Neural progenitor cell (in vitro differentiated cells): Measurements from ENCODE around the gene SLC29A1. TPM values are rescaled to one million over a fixed set of nuclear protein-coding genes. Genes with fewer than 3 reads are reported as not detected.

ENCODE experiments used
- DNase-seq: peaks from one replicate; pipeline ENCODE4 v3.0.0-alpha.2; 2016; ENCODE audit warnings: low spot score
- H2AFZ ChIP-seq: fragments of 200-600 bp; sonication (generic); replicated peaks from 2 replicates; pipeline ENCODE4 v1.6.1; 2016; ENCODE audit warnings: antibody characterized with exemption
- H3F3A ChIP-seq: fragments of 200-600 bp; sonication (generic); 2 replicates; pipeline ENCODE4 v1.6.1; 2016; ENCODE audit warnings: antibody characterized with exemption, low read depth
- H3K27ac ChIP-seq: fragments of 200-600 bp; sonication (generic); 2 replicates; pipeline ENCODE4 v1.5.1; 2016; ENCODE audit warnings: mild to moderate bottlenecking
- H3K27me3 ChIP-seq: fragments of 200-600 bp; sonication (generic); 2 replicates; pipeline ENCODE4 v1.6.1; 2016; ENCODE audit warnings: mild to moderate bottlenecking, moderate library complexity
- H3K36me3 ChIP-seq: fragments of 200-600 bp; sonication (generic); 2 replicates; pipeline ENCODE4 v1.5.1; 2016
- H3K4me1 ChIP-seq: fragments of 200-600 bp; sonication (generic); 2 replicates; pipeline ENCODE4 v1.6.1; 2016; ENCODE audit warnings: mixed run types
- H3K4me2 ChIP-seq: fragments of 200-600 bp; sonication (generic); 2 replicates; pipeline ENCODE4 v1.6.1; 2016
- H3K4me3 ChIP-seq: fragments of 200-600 bp; sonication (generic); 2 replicates; pipeline ENCODE4 v1.5.1; 2016
- H3K79me2 ChIP-seq: fragments of 200-600 bp; sonication (generic); 2 replicates; pipeline ENCODE4 v1.6.1; 2016; ENCODE audit warnings: low read depth
- H3K9ac ChIP-seq: fragments of 200-600 bp; sonication (generic); 2 replicates; pipeline ENCODE4 v1.6.1; 2016
- H3K9me3 ChIP-seq: fragments of 200-600 bp; sonication (generic); 2 replicates; pipeline ENCODE4 v1.5.1; 2016; ENCODE audit warnings: low read depth
- H4K20me1 ChIP-seq: fragments of 200-600 bp; sonication (generic); 2 replicates; pipeline ENCODE4 v1.6.1; 2016; ENCODE audit warnings: low read depth
- H3K27ac Mint-ChIP-seq: 3 replicates; pipeline ENCODE4 v1.8.0; 2021; ENCODE audit warnings: mixed read lengths
- H3K27me3 Mint-ChIP-seq: 2 replicates; pipeline ENCODE4 v1.8.0; 2022; ENCODE audit warnings: low read depth, mild to moderate bottlenecking, inconsistent platforms, moderate library complexity, mixed read lengths; ENCODE audit not compliant: insufficient read depth
- H3K36me3 Mint-ChIP-seq: 3 replicates; pipeline ENCODE4 v1.8.0; 2021; ENCODE audit warnings: mixed read lengths
- H3K4me1 Mint-ChIP-seq: 3 replicates; pipeline ENCODE4 v1.8.0; 2021; ENCODE audit warnings: mixed read lengths
- H3K4me3 Mint-ChIP-seq: 3 replicates; pipeline ENCODE4 v1.8.0; 2021; ENCODE audit warnings: mild to moderate bottlenecking, moderate library complexity, mixed read lengths
- H3K9me3 Mint-ChIP-seq: 3 replicates; pipeline ENCODE4 v1.8.0; 2020; ENCODE audit warnings: mixed read lengths
- CTCF ChIP-seq: fragments of 200-600 bp; sonication (generic); IDR thresholded peaks from 2 replicates; pipeline ENCODE4 v1.5.1; 2017; ENCODE audit warnings: antibody characterized with exemption, mild to moderate bottlenecking
- EZH2 ChIP-seq: fragments of 200-600 bp; sonication (generic); IDR thresholded peaks from 2 replicates; pipeline ENCODE4 v1.6.1; 2017; ENCODE audit warnings: antibody characterized with exemption, mild to moderate bottlenecking, moderate library complexity
- EZH2phosphoT487 ChIP-seq: fragments of 200-600 bp; sonication (generic); IDR thresholded peaks from 2 replicates; pipeline ENCODE4 v1.6.1; 2017; ENCODE audit warnings: antibody characterized with exemption
- total RNA-seq: library from RNA; depleted of rRNA; stranded (reverse); fragments of >200 nt; gene quantifications from 2 replicates; pipeline ENCODE4 v1.2.3, GENCODE V29; 2015; ENCODE audit warnings: low replicate concordance

The SLC29A1 gene
- total RNA-seq, 1 donor from 2014 or later, result 34.8 TPM

- Histone ChIP-seq H3K4me3 (no peak overlapping the region), H3K27me3 (no peaks in the 10 kb centered on the region), H3K9me3 (no peaks in the 10 kb centered on the region), H3K27ac (no peak overlapping the region), H3K36me3 (no peaks in the 10 kb centered on the region), H3F3A (peaks cover 34% of the 10 kb centered on the region), H3K4me2 (no peak overlapping the region), H4K20me1 (no peaks in the 10 kb centered on the region), H3K4me1 (peaks cover 8% of the 10 kb centered on the region), H3K9ac (no peak overlapping the region), H3K79me2 (no peaks in the 10 kb centered on the region), H2AFZ (no peak overlapping the region)
- Mint-ChIP-seq H3K36me3 (no peaks in the 10 kb centered on the region), H3K4me1 (peaks cover 29% of the 10 kb centered on the region), H3K9me3 (no peaks in the 10 kb centered on the region), H3K4me3 (peak overlapping the region; percentile 80), H3K27me3 (peaks cover 3% of the 10 kb centered on the region), H3K27ac (no peak overlapping the region)
- no peak for TF ChIP-seq CTCF
- no peak for TF ChIP-seq EZH2phosphoT487
- TF ChIP-seq EZH2, result no peak
- DNase-seq, result no peak
Observed at GRCh38 chr6:44238687-44239350, 15.4 kb downstream of the SLC29A1 start.

- H3K4me3 Mint-ChIP-seq, result peak overlapping the region; percentile 38
Observed at GRCh38 chr6:44243345-44243744, 19.9 kb downstream of the SLC29A1 start.

GRCh38 chr6:44245391-44245911, 22.1 kb downstream of the SLC29A1 start:
- H3K4me1 ChIP-seq, result peaks cover 31% of the 10 kb centered on the region
- peak overlapping the region; percentile 29 for H3K27ac ChIP-seq

More at GRCh38 chr6:44243345-44243744, 19.9 kb downstream of the SLC29A1 start:
- Histone ChIP-seq H3K4me2 (no peak overlapping the region), H3K9ac (no peak overlapping the region), H3K27me3 (no peaks in the 10 kb centered on the region), H4K20me1 (peaks cover 14% of the 10 kb centered on the region), H3K4me3 (no peak overlapping the region), H2AFZ (no peak overlapping the region), H3K79me2 (peaks cover 18% of the 10 kb centered on the region), H3K4me1 (peaks cover 16% of the 10 kb centered on the region), H3F3A (peaks cover 36% of the 10 kb centered on the region), H3K9me3 (no peaks in the 10 kb centered on the region), H3K36me3 (no peaks in the 10 kb centered on the region), H3K27ac (no peak overlapping the region)
- Mint-ChIP-seq H3K36me3 (peaks cover 3% of the 10 kb centered on the region), H3K27me3 (peaks cover 13% of the 10 kb centered on the region), H3K4me1 (peaks cover 24% of the 10 kb centered on the region), H3K9me3 (no peaks in the 10 kb centered on the region), H3K27ac (no peak overlapping the region)
- TF ChIP-seq EZH2, result no peak
- TF ChIP-seq CTCF, result no peak
- no peak for TF ChIP-seq EZH2phosphoT487
- peak; percentile 66 for DNase-seq

More at GRCh38 chr6:44245391-44245911, 22.1 kb downstream of the SLC29A1 start:
- Histone ChIP-seq H3F3A (peaks cover 54% of the 10 kb centered on the region), H2AFZ (peak overlapping the region; percentile 48), H4K20me1 (peaks cover 35% of the 10 kb centered on the region), H3K36me3 (peaks cover 12% of the 10 kb centered on the region), H3K79me2 (peaks cover 39% of the 10 kb centered on the region), H3K4me3 (peak overlapping the region; percentile 95), H3K4me2 (peak overlapping the region; percentile 81), H3K27me3 (no peaks in the 10 kb centered on the region), H3K9ac (no peak overlapping the region), H3K9me3 (no peaks in the 10 kb centered on the region)
- H3K27me3 Mint-ChIP-seq, result peaks cover 21% of the 10 kb centered on the region
- peaks cover 34% of the 10 kb centered on the region for H3K4me1 Mint-ChIP-seq
- H3K4me3 Mint-ChIP-seq, result peak overlapping the region; percentile 99
- TF ChIP-seq EZH2phosphoT487 (no peak), CTCF (no peak), EZH2 (no peak)
- peak overlapping the region; percentile 84 for H3K27ac Mint-ChIP-seq
- peak; percentile 56 for DNase-seq
- peaks cover 22% of the 10 kb centered on the region for H3K36me3 Mint-ChIP-seq
- no peaks in the 10 kb centered on the region for H3K9me3 Mint-ChIP-seq
